ENCODE data around the gene CR1L.

Gene CR1L

DNA sequence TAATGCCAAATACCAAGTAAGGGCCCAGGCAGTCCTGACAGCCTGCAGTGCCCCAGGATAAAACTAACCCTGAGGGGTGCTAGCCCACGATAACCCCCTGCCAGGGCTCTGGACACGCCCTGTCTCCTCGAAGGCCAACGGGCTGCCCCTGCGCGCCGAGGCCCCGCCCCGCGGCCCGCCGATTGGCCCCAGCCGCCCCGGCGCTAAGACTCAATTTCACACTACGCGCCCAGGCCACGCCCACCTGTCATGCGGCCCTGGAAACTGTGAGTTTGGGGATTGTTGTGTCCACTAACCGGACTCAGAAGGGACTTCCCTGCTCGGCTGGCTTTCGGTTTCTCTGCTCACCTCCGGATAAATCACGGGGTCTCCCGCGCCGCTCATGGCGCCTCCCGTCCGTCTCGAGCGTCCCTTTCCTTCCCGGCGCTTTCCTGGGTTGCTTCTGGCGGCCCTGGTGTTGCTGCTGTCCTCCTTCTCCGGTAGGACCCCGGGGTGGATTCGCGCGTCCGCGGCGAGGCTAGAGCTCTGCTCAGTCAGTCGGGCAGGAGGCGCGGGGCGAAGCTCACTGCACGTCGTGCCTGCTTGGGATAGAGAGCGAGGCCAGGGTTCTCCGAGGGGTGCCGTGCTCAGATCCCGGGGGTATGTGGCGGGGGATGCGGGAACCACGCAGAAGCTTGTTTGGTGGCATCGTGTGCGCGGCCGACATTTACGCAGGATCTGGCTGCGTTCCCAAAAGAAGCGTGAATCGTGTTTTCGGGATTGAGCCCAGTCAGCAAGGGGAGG, at the start of gene CR1L:
TSS of gene CR1L (plus strand) at position 282 of the 783 bp plus-strand sequence. CDS start at position 383, 101 bp downstream.
- peak; percentile 81 for DNase-seq (ENCODE audit: extremely low spot score)
- ChIA-PET CTCF (interaction anchor here (1.7 kb wide), 1 partner anchor 24 kb away, joined by 4 read pairs; no protein-coding TSS in a partner anchor), POLR2A (no interaction called here)
- TF ChIP-seq, protein P1, sequence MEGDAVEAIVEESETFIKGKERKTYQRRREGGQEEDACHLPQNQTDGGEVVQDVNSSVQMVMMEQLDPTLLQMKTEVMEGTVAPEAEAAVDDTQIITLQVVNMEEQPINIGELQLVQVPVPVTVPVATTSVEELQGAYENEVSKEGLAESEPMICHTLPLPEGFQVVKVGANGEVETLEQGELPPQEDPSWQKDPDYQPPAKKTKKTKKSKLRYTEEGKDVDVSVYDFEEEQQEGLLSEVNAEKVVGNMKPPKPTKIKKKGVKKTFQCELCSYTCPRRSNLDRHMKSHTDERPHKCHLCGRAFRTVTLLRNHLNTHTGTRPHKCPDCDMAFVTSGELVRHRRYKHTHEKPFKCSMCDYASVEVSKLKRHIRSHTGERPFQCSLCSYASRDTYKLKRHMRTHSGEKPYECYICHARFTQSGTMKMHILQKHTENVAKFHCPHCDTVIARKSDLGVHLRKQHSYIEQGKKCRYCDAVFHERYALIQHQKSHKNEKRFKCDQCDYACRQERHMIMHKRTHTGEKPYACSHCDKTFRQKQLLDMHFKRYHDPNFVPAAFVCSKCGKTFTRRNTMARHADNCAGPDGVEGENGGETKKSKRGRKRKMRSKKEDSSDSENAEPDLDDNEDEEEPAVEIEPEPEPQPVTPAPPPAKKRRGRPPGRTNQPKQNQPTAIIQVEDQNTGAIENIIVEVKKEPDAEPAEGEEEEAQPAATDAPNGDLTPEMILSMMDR (IDR thresholded peaks at IDR 0.05; ENCODE audit: control extremely low read depth, extremely low read depth, low read depth, missing control alignments): no peak

DNA sequence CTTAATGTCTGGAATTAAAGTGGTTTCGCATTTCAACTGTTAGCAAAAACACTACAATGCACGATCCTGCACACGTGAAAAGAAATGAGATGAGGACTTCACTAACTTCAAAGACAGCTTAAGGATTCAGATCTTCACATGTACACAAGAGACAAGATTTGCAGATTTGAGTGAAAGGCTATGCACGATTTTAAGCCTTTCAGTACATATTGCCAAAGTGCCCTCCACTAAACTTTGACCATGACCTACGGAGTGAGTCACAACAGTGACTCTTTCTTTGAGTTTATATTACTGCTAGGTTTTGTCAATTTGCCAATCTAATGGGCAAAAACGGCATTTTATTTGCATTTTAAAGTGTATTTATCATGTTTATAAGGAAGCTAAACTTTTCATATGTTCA, 41.2 kb upstream of the CR1L start:
- POLR2A ChIA-PET: no interaction called here
- CTCF ChIA-PET: interaction anchor here (1.2 to 2.6 kb wide), 3 partner anchors 17 to 72 kb away, joined by 3 to 12 read pairs (median 3); no protein-coding TSS in a partner anchor

GRCh38 chr1:207605444-207606361, 39.2 kb upstream of the CR1L start:
- CTCF ChIA-PET: interaction anchor here (0.9 to 2.6 kb wide), 4 partner anchors 9 to 15 kb away, joined by 3 to 12 read pairs (median 6); no protein-coding TSS in a partner anchor
- DNase-seq (ENCODE audit: extremely low spot score): no peak
- POLR2A ChIA-PET: no interaction called here
- TF ChIP-seq, protein P1 (IDR thresholded peaks at IDR 0.05; ENCODE audit: control extremely low read depth, extremely low read depth, low read depth, missing control alignments): no peak

More for the DNA sequence above, 41.2 kb upstream of the CR1L start:
- DNase-seq (ENCODE audit: extremely low spot score): no peak
- TF ChIP-seq, protein P1 (IDR thresholded peaks at IDR 0.05; ENCODE audit: control extremely low read depth, extremely low read depth, low read depth, missing control alignments): no peak

DNA sequence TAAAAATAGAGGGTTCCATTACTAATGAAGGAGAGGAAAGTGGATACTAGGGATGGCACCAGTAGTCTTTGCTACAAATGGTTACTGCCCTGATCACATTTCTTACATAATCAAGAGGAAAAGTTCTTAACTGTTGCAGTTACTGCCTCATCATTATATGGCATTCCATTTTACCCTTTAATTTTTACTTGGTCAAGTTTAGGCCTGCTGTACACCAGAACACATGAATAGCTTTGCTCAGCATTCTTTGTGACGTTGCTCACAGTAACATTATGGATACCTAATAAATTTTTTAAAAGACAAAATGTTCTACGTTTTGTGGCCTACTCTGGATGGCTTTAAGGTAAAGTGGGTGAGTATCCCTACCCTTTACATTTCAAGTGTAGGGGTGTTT, 38.6 kb upstream of the CR1L start:
- TF ChIP-seq, protein P1 (IDR thresholded peaks at IDR 0.05; ENCODE audit: control extremely low read depth, extremely low read depth, low read depth, missing control alignments): no peak
- ChIA-PET CTCF (interaction anchor here (0.9 to 1.3 kb wide), 3 partner anchors 8 to 14 kb away, joined by 3 to 8 read pairs (median 4); no protein-coding TSS in a partner anchor), POLR2A (no interaction called here)
- DNase-seq (ENCODE audit: extremely low spot score): no peak

- DNase-seq (ENCODE audit: extremely low spot score): no peak
- ChIA-PET CTCF (no interaction called here), POLR2A (no interaction called here)
- TF ChIP-seq, protein P1 (IDR thresholded peaks at IDR 0.05; ENCODE audit: control extremely low read depth, extremely low read depth, low read depth, missing control alignments): no peak
Observed at GRCh38 chr1:207612762-207613161, 32.2 kb upstream of the CR1L start.

DNA sequence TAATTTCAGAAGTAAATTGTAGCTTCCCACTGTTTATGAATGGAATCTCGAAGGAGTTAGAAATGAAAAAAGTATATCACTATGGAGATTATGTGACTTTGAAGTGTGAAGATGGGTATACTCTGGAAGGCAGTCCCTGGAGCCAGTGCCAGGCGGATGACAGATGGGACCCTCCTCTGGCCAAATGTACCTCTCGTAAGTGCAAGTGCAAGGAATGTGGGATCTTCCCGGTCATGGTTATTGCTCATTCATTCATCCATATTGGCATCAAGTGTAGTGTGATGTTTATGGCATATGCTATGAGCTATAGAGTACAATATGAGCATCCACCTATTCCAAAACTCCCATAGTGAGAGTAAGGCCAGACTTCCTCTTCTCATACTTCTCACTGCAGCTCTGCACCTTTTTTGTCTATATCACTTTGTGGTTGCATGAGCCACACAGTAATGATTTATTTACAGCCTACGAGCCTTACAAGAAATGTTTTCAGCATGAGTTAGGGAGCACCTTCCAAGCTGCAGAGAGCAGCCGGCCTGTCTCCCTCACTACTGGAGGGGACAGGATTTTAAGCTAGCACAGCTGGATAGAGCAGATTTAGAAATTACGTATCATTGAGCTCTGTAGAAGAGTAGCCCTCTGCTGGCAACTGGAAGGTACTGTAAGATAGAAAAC, 24.9 kb upstream of the CR1L start:
- CTCF ChIA-PET: interaction anchor here (0.7 to 3.3 kb wide), 19 partner anchors 8 to 100 kb away, joined by 3 to 27 read pairs (median 5); no protein-coding TSS in a partner anchor
- DNase-seq (ENCODE audit: extremely low spot score): peak; percentile 43
- TF ChIP-seq, protein P1 (IDR thresholded peaks at IDR 0.05; ENCODE audit: control extremely low read depth, extremely low read depth, low read depth, missing control alignments): peak; percentile 59
- POLR2A ChIA-PET: no interaction called here

Data from GM10248 (cell line).